Lower lobe of right lung (tissue), 2 donors: ENCODE results near the gene DNAJC1. TPM values are rescaled to one million over a fixed set of nuclear protein-coding genes. Genes with fewer than 3 reads are reported as not detected.
"Not testable (repeated sequence)": the region's sequence is repeated elsewhere in the genome, so short reads cannot be mapped to it uniquely, and the experiment has no call there.

Experiments
- ATAC-seq, 2 donors: fragments of 200-7000 bp; cut with Tn5 transposase; one replicate each; pipeline ENCODE4 v1.9.1; 2020 to 2022; ENCODE audit warnings: mild to moderate bottlenecking in 2 of 2, moderate library complexity in 2 of 2
- DNase-seq: peaks from one replicate; pipeline ENCODE4 v3.0.0-alpha.2; 2020
- H3K27ac ChIP-seq: fragments of 200-600 bp; one replicate; pipeline ENCODE4 v1.8.0; 2022
- H3K27me3 ChIP-seq: fragments of 200-600 bp; one replicate; pipeline ENCODE4 v1.8.0; 2022; ENCODE audit warnings: low read depth
- H3K36me3 ChIP-seq: fragments of 200-600 bp; one replicate; pipeline ENCODE4 v1.8.0; 2022; ENCODE audit warnings: mild to moderate bottlenecking
- H3K4me1 ChIP-seq: fragments of 200-600 bp; one replicate; pipeline ENCODE4 v1.8.0; 2022
- H3K4me3 ChIP-seq: fragments of 200-600 bp; one replicate; pipeline ENCODE4 v1.8.0; 2022; ENCODE audit warnings: mild to moderate bottlenecking
- H3K9me3 ChIP-seq: fragments of 200-600 bp; one replicate; pipeline ENCODE4 v1.8.0; 2022
- intact Hi-C: fragments of 100-400 bp; cut with DNase I; formaldehyde crosslinking; loops from one replicate; pipeline ENCODE4 v1.11.0; 2022
- total RNA-seq: library from RNA; stranded (reverse); fragmentation: NEBNext Ultra II Directional; extraction: Animal tissue kit (Norgen Biotek cat#: 25700); gene quantifications from one replicate; pipeline ENCODE4 v1.2.1, GENCODE V29; 2021
- TF ChIP-seq, protein P1 (sequence below): fragments of 200-600 bp; IDR thresholded peaks from one replicate; pipeline ENCODE4 v1.8.0; 2022; ENCODE audit warnings: antibody characterized with exemption, mild to moderate bottlenecking
- donor health status: DM: no; HTN: yes; CAD: no; lungs with severe emphysema.

DNAJC1 gene
- total RNA-seq, 1 donor from 2014 or later = 32.5 TPM

DNA sequence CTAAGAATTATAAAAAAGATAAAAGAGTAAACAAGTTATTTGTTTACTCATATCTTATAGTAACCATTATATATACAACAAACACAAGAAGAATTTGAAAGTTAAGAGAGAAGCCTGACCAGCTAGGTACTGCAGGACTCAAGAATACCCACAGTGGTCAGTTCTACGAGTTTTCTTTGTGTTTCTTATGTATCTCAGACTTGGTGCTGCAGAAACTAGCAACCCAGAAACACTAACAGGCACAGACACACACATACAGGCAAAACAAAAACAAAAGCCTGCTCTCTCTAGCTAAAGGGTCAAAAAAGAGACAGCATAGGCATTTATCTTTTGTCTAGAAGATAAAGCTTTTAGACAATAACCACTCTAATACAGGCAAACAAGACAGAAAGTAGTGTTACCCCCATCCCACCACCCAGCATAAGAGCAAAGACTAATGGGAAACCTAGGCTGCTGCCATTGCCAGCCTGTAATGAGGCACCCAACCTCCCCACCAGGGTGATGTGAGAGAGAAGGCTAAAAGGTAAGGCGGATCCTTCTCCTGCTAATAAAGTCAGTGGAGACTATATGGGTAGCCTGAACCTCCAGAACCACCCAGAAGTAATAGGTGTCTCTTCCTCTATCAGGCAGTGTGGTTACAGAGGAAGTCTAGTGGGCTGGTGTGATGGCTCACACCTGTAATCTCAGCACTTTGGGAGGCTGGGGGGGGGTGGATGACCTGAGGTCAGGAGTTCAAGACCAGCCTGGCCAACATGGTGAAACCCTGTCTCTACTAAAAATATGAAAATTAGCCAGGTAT, 113.9 kb downstream of the DNAJC1 start:
- Histone ChIP-seq H3K4me1 (no peaks in the 10 kb centered on the region), H3K27me3 (no peaks in the 10 kb centered on the region), H3K36me3 (no peaks in the 10 kb centered on the region), H3K27ac (no peak overlapping the region), H3K9me3 (peaks cover 31% of the 10 kb centered on the region), H3K4me3 (no peak overlapping the region)
- ATAC-seq = no peak
- TF ChIP-seq, protein P1, sequence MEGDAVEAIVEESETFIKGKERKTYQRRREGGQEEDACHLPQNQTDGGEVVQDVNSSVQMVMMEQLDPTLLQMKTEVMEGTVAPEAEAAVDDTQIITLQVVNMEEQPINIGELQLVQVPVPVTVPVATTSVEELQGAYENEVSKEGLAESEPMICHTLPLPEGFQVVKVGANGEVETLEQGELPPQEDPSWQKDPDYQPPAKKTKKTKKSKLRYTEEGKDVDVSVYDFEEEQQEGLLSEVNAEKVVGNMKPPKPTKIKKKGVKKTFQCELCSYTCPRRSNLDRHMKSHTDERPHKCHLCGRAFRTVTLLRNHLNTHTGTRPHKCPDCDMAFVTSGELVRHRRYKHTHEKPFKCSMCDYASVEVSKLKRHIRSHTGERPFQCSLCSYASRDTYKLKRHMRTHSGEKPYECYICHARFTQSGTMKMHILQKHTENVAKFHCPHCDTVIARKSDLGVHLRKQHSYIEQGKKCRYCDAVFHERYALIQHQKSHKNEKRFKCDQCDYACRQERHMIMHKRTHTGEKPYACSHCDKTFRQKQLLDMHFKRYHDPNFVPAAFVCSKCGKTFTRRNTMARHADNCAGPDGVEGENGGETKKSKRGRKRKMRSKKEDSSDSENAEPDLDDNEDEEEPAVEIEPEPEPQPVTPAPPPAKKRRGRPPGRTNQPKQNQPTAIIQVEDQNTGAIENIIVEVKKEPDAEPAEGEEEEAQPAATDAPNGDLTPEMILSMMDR = no peak
- intact Hi-C loops = no loop called here
- no peak for DNase-seq

DNA sequence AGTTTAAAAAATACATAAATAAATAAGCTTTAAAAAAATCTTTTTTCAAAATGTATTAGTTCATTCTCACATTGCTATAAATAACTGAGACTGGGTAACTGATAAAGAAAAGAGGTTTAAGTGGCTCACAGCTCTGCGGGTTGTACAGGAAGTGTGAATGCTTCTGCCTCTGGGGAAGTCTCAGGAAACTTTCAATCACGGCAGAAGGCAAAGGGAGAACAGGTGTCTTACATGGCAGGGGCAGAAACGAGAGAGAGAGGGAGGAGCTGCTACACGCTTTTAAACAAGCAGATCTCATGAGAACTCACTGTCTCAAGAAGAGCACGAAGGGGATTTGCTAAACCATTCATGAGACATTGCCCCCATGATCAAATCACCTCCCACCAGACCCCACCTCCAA, 114.6 kb downstream of the DNAJC1 start:
- no peaks in the 10 kb centered on the region for H3K4me1 ChIP-seq
- H3K36me3 ChIP-seq = no peaks in the 10 kb centered on the region
- TF ChIP-seq, protein P1 = no peak
- DNase-seq = no peak
- no peaks in the 10 kb centered on the region for H3K27me3 ChIP-seq
- no peak overlapping the region for H3K4me3 ChIP-seq
- H3K27ac ChIP-seq = no peak overlapping the region
- intact Hi-C loops = no loop called here
- no peak for ATAC-seq
- peaks cover 24% of the 10 kb centered on the region for H3K9me3 ChIP-seq

DNA sequence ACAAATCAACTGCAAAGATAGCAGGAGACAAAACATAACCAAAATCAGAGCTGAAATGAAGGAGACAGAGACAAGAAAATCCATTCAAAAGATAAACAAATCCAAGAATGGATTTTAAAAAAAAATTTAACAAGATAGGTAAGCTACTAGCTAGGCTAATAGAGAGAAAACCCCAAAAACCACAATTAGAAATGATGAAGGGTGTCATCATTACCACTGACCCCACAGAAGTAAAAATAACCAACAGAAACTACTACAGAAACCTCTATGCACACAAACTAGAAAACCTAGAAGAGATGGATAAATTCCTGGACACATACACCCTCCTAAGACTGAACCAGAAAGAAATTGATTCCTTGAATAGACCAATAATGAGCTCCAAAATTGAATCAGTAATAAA, 117.6 kb downstream of the DNAJC1 start:
- no peaks in the 10 kb centered on the region for H3K27me3 ChIP-seq
- no peaks in the 10 kb centered on the region for H3K9me3 ChIP-seq
- peaks cover 5% of the 10 kb centered on the region for H3K36me3 ChIP-seq
- H3K4me1 ChIP-seq = no peaks in the 10 kb centered on the region
- no peak overlapping the region for H3K4me3 ChIP-seq
- no peak overlapping the region for H3K27ac ChIP-seq
- TF ChIP-seq, protein P1 = no peak
- no peak for DNase-seq
- no peak for ATAC-seq
- intact Hi-C loops = no loop called here

DNA sequence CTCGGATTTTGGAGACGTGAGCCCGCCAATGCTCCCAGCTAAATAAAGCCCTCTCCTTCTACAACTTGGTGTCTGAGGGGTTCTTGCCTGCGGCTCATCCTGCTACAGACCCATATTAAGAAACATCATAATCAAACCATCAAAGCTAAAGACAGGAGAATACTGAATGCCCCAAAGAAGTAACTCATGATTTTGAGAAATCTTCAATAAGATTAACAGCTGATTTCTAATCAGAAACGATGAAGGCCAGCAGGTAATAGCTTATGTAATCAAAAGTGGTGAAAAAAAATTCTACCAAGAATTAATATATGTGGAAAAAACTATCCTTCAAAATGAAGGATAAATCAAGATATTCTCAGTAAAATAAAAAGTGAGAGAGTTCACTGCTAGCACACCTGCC, 130.3 kb downstream of the DNAJC1 start:
- ATAC-seq = no peak
- intact Hi-C loops = no loop called here

DNA sequence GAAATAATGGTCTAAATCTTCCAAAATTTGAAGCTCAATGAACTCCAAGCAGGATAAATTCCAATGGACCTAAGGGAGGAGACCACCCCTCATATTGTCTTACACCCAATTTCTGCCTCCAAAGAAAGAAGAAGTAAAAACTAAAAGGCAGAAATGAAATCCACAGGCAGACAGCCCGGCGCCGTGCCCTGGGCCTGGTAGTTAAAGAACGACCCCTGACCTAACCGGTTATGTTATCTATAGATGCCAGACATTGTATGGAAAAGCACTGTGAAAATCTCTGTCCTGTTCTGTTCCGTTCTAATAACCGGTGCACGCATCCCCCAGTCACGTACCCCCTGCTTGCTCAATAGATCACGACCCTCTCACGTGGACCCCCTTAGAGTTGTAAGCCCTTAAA, 130.8 kb downstream of the DNAJC1 start:
- H3K27me3 ChIP-seq, H3K27ac ChIP-seq, DNase-seq, H3K36me3 ChIP-seq, H3K4me3 ChIP-seq, intact Hi-C loops, ATAC-seq, H3K4me1 ChIP-seq: not testable (repeated sequence)
- peaks cover 15% of the 10 kb centered on the region for H3K9me3 ChIP-seq

More for the DNA sequence above, 130.3 kb downstream of the DNAJC1 start:
- Histone ChIP-seq H3K9me3 (peaks cover 15% of the 10 kb centered on the region), H3K27ac (no peak overlapping the region), H3K36me3 (peaks cover 6% of the 10 kb centered on the region), H3K4me1 (no peaks in the 10 kb centered on the region), H3K4me3 (no peak overlapping the region), H3K27me3 (no peaks in the 10 kb centered on the region)
- DNase-seq = no peak
- TF ChIP-seq, protein P1 = no peak

DNA sequence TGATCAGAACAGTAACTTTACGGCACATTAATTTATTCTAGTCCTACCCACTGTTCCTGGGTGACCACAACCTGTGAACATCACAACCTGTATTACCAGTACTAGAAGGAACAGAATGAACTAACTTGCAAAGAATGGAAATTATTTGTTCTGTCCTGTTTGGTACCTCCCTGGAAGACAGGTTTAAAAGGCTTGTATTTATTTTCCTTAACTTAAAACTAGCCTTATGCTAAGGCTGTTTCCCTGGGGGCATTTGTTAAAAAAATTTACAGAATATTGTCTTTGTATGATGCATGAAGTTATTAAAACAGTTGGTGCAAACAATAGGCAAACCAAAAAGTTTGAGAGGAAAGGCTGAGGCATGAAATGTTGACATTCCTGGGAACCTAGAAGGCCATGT, 132.7 kb downstream of the DNAJC1 start:
- TF ChIP-seq, protein P1 = no peak
- Histone ChIP-seq H3K9me3 (peaks cover 26% of the 10 kb centered on the region), H3K27me3 (no peaks in the 10 kb centered on the region), H3K36me3 (peaks cover 6% of the 10 kb centered on the region), H3K4me1 (no peaks in the 10 kb centered on the region), H3K4me3 (no peak overlapping the region), H3K27ac (no peak overlapping the region)
- no peak for ATAC-seq
- DNase-seq = no peak
- intact Hi-C loops = no loop called here

DNA sequence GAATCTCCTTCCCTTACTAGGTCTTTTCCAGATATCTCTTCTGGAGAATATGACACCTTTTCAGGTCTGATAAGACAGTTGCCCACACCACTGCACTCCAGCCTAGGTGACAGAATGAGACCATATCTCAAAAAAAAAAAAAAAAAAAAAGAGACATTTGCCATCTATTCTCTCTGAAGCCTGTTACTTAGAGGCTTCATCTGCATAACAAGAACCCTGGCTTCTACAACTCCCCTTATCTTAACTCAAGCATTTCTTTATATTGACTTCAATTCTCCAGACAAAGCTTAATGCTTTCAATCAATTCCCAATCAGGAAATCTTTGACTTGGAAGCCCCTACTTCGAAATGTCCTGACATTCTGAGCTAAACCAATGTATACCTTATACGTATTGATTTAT, 134.4 kb downstream of the DNAJC1 start:
- peaks cover 26% of the 10 kb centered on the region for H3K9me3 ChIP-seq

More for the DNA sequence above, 134.4 kb downstream of the DNAJC1 start:
- H3K27ac ChIP-seq, H3K36me3 ChIP-seq, ATAC-seq, H3K4me3 ChIP-seq, H3K27me3 ChIP-seq, H3K4me1 ChIP-seq, DNase-seq, intact Hi-C loops: not testable (repeated sequence)
